Stimulated activated CD8-positive, alpha-beta memory T cell treated with anti-CD3 and anti-CD28 coated beads, Interleukin-7, amount 100 ng/mL, for 4 hours (primary cell): ENCODE results near the gene LRRC8D.
"Not testable (repeated sequence)": the region's sequence is repeated elsewhere in the genome, so short reads cannot be mapped to it uniquely, and the experiment has no call there.

ENCODE experiments used
- DNase-seq, 2 donors: peaks; one replicate each; pipeline ENCODE4 v3.0.0-alpha.2; 2020; ENCODE audit warnings: low read depth in 2 of 2

LRRC8D gene

GRCh38 chr1:89962024-89962741 is 141.4 kb downstream of the LRRC8D start:
- no peak for DNase-seq

- no peak for DNase-seq
Measured at GRCh38 chr1:89962742-89963075, 141.9 kb downstream of the LRRC8D start.

- DNase-seq = no peak
Measured at GRCh38 chr1:89965193-89965768, 144.4 kb downstream of the LRRC8D start.

GRCh38 chr1:89966656-89967055 is 145.8 kb downstream of the LRRC8D start:
- no peak for DNase-seq

GRCh38 chr1:89971600-89971999 is 150.8 kb downstream of the LRRC8D start:
- DNase-seq = no peak

GRCh38 chr1:89972024-89972423 is 151.2 kb downstream of the LRRC8D start:
- no peak for DNase-seq

- DNase-seq = no peak
Measured at GRCh38 chr1:89973471-89974127, 152.8 kb downstream of the LRRC8D start.

- DNase-seq = no peak
Measured at GRCh38 chr1:89974256-89974655, 153.4 kb downstream of the LRRC8D start.

GRCh38 chr1:89974696-89975470 is 154.1 kb downstream of the LRRC8D start:
- DNase-seq = no peak

- no peak for DNase-seq
Measured at GRCh38 chr1:89975540-89976125, 154.8 kb downstream of the LRRC8D start.

GRCh38 chr1:89978755-89979154 is 157.9 kb downstream of the LRRC8D start:
- DNase-seq = no peak

GRCh38 chr1:89980605-89981004 is 159.8 kb downstream of the LRRC8D start:
- no peak for DNase-seq

GRCh38 chr1:89982846-89983245 is 162.0 kb downstream of the LRRC8D start:
- not testable (repeated sequence) for DNase-seq

GRCh38 chr1:89984564-89985116 is 163.8 kb downstream of the LRRC8D start:
- DNase-seq = not testable (repeated sequence)

GRCh38 chr1:89986020-89986419 is 165.2 kb downstream of the LRRC8D start:
- no peak for DNase-seq
